GM19035 (cell line): ENCODE data around the gene ARRDC4.

ENCODE experiments used
- ATAC-seq: cut with Tn5 transposase; IDR thresholded peaks from one replicate; pipeline ENCODE4 v1.9.1; 2021; ENCODE audit not compliant: unreplicated experiment

The ARRDC4 gene

GRCh38 chr15:97960364-97961066, at the start of gene ARRDC4:
TSS of gene ARRDC4 (plus strand) at chr15:97960703. CDS start at chr15:97960862, 159 bp downstream.
- ATAC-seq, result peak; percentile 88

- ATAC-seq, result no peak
These were observed 45.8 kb upstream of the ARRDC4 start for GRCh38 chr15:97914711-97915110.

DNA sequence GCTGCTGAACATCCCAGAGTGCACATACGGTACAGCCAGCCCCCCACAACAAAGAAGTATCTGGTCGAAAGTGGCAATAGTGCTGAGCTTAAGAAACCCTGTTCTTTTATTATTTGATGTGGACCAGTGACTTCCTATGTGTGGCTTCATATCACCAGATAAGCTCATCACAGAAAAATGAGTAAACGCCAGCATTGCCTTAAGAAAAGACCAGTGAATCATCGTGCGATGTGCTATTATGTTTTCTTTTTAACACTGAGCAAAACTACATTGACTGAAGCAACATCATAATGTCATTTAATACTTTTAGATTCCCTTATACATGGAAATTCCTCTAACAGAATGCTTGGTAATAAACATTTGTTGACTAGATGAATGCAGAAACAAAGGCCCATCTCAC, 45.2 kb upstream of the ARRDC4 start:
- no peak for ATAC-seq

DNA sequence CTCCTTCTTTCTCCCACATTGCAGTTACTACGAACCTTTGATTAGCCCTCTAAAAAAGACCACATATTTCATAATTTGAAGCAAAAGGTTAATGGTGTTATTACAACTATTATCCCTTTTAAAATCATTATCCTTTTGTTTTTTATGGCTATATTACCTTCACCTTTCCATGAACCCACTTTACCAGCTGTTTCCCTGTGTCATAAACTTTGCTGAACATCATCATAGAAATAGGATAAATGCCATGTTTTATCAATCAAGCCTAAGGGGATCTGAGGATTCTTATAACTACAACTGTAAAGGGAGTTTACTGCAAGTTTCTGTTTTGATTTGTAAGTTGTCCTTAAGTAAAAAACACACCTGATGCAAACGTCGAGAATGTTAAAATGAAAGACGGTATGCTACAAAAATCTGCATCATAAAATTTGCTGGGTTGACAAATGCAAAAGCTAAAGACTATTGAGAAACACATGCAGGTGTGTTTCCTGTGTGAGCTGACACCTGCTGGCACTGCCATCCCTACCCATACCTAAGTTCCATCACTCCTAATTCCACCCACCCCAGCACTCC, 39.1 kb upstream of the ARRDC4 start:
- ATAC-seq, result no peak

DNA sequence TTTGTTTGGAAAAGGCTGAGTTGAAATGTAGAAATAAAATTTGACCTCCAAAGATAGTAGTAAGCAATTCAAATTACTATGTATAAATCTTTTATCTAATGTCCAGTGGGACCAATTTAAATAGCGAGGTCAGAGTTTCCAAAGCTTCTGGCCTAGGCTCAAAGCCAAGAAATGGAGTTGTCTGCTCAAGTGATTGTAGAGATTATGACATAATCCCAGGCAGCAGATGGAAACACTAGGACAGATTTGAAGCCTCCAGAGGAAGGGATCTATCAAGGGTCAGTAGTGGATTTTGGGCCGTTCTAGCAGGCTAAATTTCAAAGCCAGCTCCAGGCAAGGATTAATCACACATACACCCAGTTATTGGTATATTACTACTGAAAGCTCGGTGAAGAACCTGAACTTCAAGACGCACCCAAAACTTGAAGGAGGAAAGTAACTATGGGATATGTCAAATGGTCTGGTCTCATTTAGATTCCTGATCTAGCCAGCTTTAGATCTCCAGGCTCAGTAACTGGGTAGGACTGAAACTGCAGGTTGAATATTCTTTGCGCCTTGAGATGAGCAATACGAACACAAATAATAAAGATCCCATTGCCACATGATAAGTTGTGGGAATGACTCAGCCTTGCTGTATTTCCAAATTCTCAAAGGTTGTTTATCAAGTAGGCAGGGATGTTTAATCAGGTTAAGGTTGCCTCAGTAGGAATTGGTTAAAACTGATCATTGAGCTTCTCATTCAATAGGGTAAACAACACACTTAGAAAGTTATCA, 30.9 kb upstream of the ARRDC4 start:
- no peak for ATAC-seq

DNA sequence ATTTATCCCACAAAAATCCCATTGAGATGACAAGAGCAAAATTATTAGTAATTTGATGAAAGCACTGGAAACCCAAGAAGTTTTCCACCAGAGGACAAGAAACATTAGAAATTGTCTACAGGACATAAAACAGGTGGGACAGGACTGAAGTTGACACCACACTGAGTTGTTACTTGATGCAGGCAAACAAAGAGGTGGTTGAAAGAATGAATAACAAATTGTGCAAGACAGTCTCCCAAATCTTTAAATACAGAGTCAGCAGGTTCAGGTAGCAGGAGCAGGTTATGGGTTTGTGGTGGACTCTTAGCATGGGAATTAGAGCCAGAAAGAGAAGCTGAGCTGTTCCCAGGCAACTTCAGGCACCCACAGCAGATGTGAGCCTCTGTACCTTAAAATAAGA, 30.3 kb upstream of the ARRDC4 start:
- no peak for ATAC-seq

DNA sequence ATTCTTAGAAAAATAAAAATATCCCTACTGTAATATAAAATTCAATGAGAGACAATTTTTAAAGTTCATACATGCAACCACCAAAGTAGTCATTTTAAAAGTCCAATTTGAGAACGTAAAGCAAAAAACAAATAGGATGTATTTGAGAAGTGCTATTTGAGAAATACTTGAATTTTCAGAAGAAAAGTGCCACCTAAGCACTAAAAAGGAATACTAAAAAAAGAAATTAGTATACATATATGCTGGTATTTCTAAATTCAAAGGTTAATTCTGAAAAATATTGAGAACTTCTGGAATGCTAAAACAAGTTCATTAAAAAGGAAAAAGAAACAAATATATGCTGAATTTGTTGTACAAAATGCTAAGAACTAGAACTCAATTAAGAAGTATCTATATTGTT, 29.2 kb upstream of the ARRDC4 start:
- ATAC-seq, result no peak

DNA sequence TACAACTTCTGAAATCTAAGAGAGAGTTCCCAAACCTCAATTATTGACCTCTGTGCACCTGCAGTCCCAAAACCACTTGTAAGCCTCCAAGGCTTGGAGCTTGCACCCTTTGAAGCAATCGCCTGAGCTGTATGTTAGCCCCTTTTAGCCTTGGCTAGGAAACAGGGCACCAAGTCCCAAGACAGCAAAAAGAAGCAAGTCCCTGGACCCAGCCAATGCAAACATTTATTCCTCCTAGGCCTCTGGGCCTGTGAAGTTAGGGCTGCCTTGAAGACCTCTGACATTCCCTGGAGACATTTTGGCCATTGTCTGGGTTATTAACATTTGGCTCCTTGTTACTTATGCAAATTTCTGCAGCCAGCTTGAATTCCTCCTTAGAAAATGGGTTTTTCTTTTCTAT, 26.9 kb upstream of the ARRDC4 start:
- no peak for ATAC-seq

DNA sequence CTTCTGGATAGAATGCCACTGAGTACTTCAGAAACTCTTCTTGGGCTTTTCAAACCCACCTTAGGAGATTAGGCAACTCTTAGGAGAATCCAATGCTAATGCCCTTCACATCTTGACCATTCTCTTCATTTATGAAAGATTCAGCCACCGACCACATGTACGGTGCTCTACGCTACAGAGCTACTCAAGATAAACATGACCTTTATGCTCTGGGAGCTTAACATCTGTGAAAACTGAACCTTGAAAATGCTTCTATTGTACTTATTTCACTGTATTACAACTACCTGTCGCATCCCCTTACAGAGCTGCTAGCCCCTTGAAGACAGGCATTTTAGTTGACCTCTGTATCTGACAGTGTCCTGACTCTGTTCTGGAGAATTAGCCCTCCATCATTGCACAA, 19.5 kb upstream of the ARRDC4 start:
- no peak for ATAC-seq

DNA sequence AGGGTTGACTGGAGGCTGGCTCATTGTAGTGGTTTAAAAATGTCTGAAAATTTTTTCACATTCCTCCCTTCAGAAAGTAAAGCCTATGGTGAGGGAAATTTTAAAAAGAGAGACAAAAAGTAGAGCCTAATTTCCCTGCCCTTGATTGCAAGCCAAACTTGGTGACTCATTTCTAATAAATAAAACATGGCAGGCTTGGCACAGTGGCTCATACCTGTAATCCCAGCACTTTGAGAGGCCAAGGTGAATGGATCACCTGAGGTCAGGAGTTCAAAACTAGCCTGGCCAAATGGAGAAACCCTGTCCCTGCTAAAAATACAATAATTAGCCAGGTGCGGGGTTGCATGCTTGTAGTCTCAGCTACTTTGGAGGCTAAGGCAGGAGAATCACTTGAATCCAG, 18.9 kb upstream of the ARRDC4 start:
- no peak for ATAC-seq

DNA sequence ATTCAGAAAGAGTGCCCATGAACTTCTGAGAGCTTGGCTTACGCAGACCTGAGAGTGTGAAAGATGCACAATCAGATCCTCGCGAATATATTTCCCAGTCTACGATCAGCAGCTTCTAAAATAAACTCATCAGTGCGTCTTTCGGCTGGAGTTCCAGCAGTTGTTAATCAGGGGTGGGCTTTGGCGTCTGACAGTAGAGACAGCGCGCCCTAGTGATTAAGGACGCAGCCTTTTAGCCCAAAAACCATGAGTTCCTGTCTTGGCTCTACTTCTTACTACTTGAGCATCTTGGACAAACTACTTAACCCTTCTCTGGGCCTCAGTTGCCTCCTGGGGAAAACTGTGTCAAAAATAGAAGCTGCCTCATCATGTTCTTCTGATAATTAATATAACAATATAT, 15.8 kb upstream of the ARRDC4 start:
- no peak for ATAC-seq

DNA sequence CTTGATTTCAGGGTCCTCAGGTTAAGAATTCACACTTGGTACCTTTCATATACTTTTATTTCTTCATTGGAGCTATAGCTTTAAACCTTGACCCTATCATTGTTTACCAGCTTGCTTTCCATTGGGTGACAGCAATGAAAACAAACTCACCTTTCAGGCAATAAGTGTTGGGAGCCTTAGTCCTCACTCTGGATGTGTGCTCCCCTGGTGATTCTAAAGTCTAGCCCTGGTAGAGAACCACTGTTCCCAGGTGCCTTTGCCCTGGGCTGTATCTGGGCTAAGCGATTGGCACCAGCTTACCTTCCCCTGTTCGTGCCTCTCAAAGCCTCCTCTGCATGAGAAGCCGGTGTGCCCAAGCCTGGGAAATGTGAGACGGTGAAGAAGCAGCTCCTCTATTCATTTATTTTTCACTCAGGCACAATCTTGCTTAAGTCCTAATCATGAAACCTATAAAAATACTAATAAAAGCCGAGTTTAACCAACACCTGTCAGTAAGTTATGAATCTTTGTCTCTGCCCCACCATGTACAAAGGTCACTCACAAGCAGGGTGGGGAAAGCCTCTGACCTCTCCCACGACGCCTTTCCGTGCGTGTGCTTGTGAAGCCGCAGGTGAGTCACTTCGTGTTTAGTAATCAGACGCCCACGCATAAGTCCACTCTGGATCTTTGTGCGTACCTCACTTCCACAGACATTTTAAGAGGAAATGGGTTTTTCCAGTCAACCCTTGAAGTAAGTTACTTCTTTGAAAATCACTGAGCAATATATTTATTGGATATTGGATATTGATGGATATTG, 12.8 kb upstream of the ARRDC4 start:
- no peak for ATAC-seq

- no peak for ATAC-seq
These were observed 7.2 kb upstream of the ARRDC4 start for GRCh38 chr15:97953254-97953653.

DNA sequence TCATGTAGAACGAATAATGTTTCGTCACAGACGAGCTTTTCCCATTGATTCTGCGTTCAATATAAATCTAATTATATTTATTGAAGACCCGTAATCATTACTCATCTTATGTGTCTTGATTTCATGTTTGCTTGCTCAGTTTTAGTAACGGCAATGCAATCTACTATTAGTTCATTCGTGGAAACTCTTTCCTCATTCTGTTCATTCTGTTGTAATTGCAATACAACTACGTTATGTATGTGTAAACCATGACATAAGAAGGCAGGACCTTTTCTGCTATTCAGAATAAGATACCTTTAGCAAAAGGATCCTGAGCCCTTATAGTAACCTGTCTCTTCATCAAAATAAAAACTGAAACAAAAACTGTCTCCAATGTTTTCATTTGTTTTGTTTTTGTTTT, 6.8 kb upstream of the ARRDC4 start:
- ATAC-seq, result no peak

- ATAC-seq, result no peak
These were observed 5.5 kb upstream of the ARRDC4 start for GRCh38 chr15:97955035-97955434.

- ATAC-seq, result no peak
These were observed 5.0 kb upstream of the ARRDC4 start for GRCh38 chr15:97955529-97955928.

GRCh38 chr15:97959724-97960363, 659 bp upstream of the ARRDC4 start:
- ATAC-seq, result no peak

GRCh38 chr15:97961067-97961954, 808 bp downstream of the ARRDC4 start:
- ATAC-seq, result no peak

GRCh38 chr15:97962263-97962662, 1.8 kb downstream of the ARRDC4 start:
- ATAC-seq, result no peak

DNA sequence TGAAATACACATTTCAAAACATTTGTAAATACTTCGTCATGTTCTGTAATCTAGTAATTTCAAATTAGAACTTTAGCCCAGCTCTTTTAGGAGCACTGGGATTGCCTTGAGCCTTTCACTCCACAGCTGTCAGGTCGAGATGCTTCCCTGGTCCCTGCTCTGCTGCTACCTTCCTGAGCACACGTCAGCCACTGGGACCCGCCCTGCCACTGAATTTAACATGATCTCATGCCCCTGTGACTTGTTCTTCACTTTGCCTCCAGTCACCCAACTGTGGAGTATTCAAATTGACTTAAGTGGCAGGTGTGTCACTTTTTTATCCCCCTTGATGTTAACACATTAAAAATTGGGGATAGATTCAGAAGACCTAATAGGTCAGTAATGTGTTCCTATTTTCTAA, 3.3 kb downstream of the ARRDC4 start:
- ATAC-seq, result no peak
